H1 (cell line): ENCODE data around the gene SEC22C. TPM values are rescaled to one million over a fixed set of nuclear protein-coding genes. Genes with fewer than 3 reads are reported as not detected.

Experiments used
- CTCF ChIA-PET: fragments of 300-600 bp; sonication (Branson Sonifier 250); formaldehyde crosslinking; loops from one replicate; lab custom pipeline; 2021; ENCODE audit not compliant: partially characterized antibody; lab: Charles Lee
- POLR2A ChIA-PET: fragments of 300-600 bp; sonication (Branson Sonifier 250); formaldehyde crosslinking; loops from one replicate; lab custom pipeline; 2021; ENCODE audit warnings: inconsistent platforms; ENCODE audit not compliant: partially characterized antibody; lab: Charles Lee
- DNase-seq, 2 experiments: peaks; one replicate each; pipeline versions ENCODE4 v3.0.0 to v3.0.0-alpha.2; 2010 to 2022; ENCODE audit warnings: low spot score in 2 of 2, low read depth in 1 of 2, mixed read lengths in 1 of 2
- FAIRE-seq: peaks from 2 replicates; lab custom pipeline; 2011; peaks lifted over from hg19 to GRCh38; lab: Jason Lieb, UNC
- H2AFZ ChIP-seq: 2 replicates; pipeline ENCODE4 v1.8.1; 2012; ENCODE audit warnings: low read length, inconsistent platforms
- H2AK5ac ChIP-seq: 2 replicates; pipeline ENCODE4 v1.6.1; 2013; ENCODE audit warnings: low read depth, low read length
- H2BK120ac ChIP-seq: replicated peaks from 2 replicates; pipeline ENCODE3; 2013; ENCODE audit warnings: low read depth, low read length, inconsistent platforms
- H2BK12ac ChIP-seq: 2 replicates; pipeline ENCODE4 v1.6.1; 2013; ENCODE audit warnings: low read depth, low read length
- H2BK15ac ChIP-seq: 2 replicates; pipeline ENCODE4 v1.6.1; 2013; ENCODE audit warnings: low read length
- H2BK20ac ChIP-seq: 2 replicates; pipeline ENCODE4 v1.6.1; 2013; ENCODE audit warnings: low read length
- H2BK5ac ChIP-seq: 2 replicates; pipeline ENCODE4 v1.6.1; 2013; ENCODE audit warnings: low read depth, low read length
- H3K14ac ChIP-seq: 2 replicates; pipeline ENCODE4 v1.6.1; 2013; ENCODE audit warnings: inconsistent platforms; ENCODE audit not compliant: insufficient read length
- H3K18ac ChIP-seq: 2 replicates; pipeline ENCODE4 v1.6.1; 2013; ENCODE audit warnings: low read length; ENCODE audit errors: extremely low read depth
- H3K23ac ChIP-seq: 2 replicates; pipeline ENCODE4 v1.6.1; 2013; ENCODE audit warnings: inconsistent platforms; ENCODE audit not compliant: insufficient read length
- H3K23me2 ChIP-seq: 2 replicates; pipeline ENCODE4 v1.6.1; 2013; ENCODE audit warnings: low read depth, low read length
- H3K27ac ChIP-seq: 2 replicates; pipeline ENCODE4 v1.6.1; 2011; ENCODE audit warnings: low read depth, low read length, inconsistent platforms
- H3K27me3 ChIP-seq, 4 experiments: replicated peaks in 1 of 4; 1 replicate in 1 of 4; 2 replicates in 3 of 4; pipeline versions ENCODE4 v1.6.1 to v1.8.1; 2011 to 2013; ENCODE audit warnings: low read length in 3 of 4, mild to moderate bottlenecking in 3 of 4, inconsistent platforms in 2 of 4, mixed read lengths in 2 of 4, moderate library complexity in 1 of 4; ENCODE audit not compliant: control insufficient read depth in 3 of 4, insufficient read depth in 3 of 4; ENCODE audit errors: extremely low read depth in 1 of 4
- H3K36me3 ChIP-seq, 4 experiments: 2 replicates each; pipeline versions ENCODE4 v1.6.1 to v1.8.1; 2011 to 2013; ENCODE audit warnings: mild to moderate bottlenecking in 4 of 4, low read length in 3 of 4, moderate library complexity in 2 of 4, control low read depth in 1 of 4, inconsistent platforms in 1 of 4; ENCODE audit not compliant: insufficient read depth in 4 of 4, control insufficient read depth in 2 of 4
- H3K4ac ChIP-seq: replicated peaks from 2 replicates; pipeline ENCODE3; 2013; ENCODE audit warnings: low read length, low read depth, mixed read lengths, inconsistent platforms; ENCODE audit not compliant: insufficient read length
- H3K4me1 ChIP-seq, 4 experiments: replicated peaks in 1 of 4; 1 replicate in 1 of 4; 2 replicates in 3 of 4; pipeline versions ENCODE4 v1.6.1 to v1.8.1; 2011 to 2013; ENCODE audit warnings: low read length in 3 of 4, inconsistent platforms in 2 of 4, mixed read lengths in 1 of 4; ENCODE audit not compliant: insufficient read depth in 4 of 4, control insufficient read depth in 3 of 4
- H3K4me2 ChIP-seq, 2 experiments: 2 replicates each; pipeline versions ENCODE4 v1.6.1 to v1.8.1; 2011 to 2013; ENCODE audit warnings: low read depth in 2 of 2, low read length in 2 of 2, control low read depth in 1 of 2, inconsistent platforms in 1 of 2, mild to moderate bottlenecking in 1 of 2; ENCODE audit not compliant: insufficient read depth in 1 of 2
- H3K4me3 ChIP-seq, 4 experiments: fragments of 200-600, 300-600 bp in 1 of 4; sonication (generic), shearing (Covaris generic), sonication (Bioruptor Twin) in 1 of 4; 2 replicates each; pipeline versions ENCODE4 v1.5.1 to v1.8.1; 2011 to 2016; ENCODE audit warnings: low read length in 4 of 4, low read depth in 3 of 4, control low read depth in 2 of 4, inconsistent platforms in 2 of 4, mild to moderate bottlenecking in 2 of 4, mixed read lengths in 1 of 4, moderate library complexity in 1 of 4; ENCODE audit not compliant: insufficient read depth in 2 of 4; ENCODE audit errors: extremely low read depth in 1 of 4
- H3K56ac ChIP-seq: replicated peaks from 2 replicates; pipeline ENCODE3; 2013; ENCODE audit warnings: low read depth, mild to moderate bottlenecking, mixed read lengths, low read length, inconsistent platforms; ENCODE audit not compliant: insufficient read length
- H3K79me1 ChIP-seq: 2 replicates; pipeline ENCODE4 v1.6.1; 2013; ENCODE audit warnings: low read depth, low read length, control low read depth
- H3K79me2 ChIP-seq, 2 experiments: 2 replicates each; pipeline versions ENCODE4 v1.6.1 to v1.8.1; 2012 to 2013; ENCODE audit warnings: low read length in 2 of 2, mild to moderate bottlenecking in 2 of 2, inconsistent platforms in 1 of 2; ENCODE audit not compliant: insufficient read depth in 2 of 2, control insufficient read depth in 1 of 2
- H3K9ac ChIP-seq, 4 experiments: replicated peaks in 1 of 4; 1 replicate in 1 of 4; 2 replicates in 3 of 4; pipeline versions ENCODE4 v1.6.1 to v1.8.1; 2011 to 2013; ENCODE audit warnings: low read depth in 3 of 4, low read length in 3 of 4, control low read depth in 2 of 4, mild to moderate bottlenecking in 2 of 4, moderate library complexity in 2 of 4, inconsistent platforms in 1 of 4; ENCODE audit errors: extremely low read depth in 1 of 4
- H3K9me3 ChIP-seq, 2 experiments: 2 replicates each; pipeline versions ENCODE4 v1.6.1 to v1.8.1; 2012 to 2013; ENCODE audit warnings: mild to moderate bottlenecking in 2 of 2, moderate library complexity in 2 of 2, control low read depth in 1 of 2, inconsistent platforms in 1 of 2, low read depth in 1 of 2, low read length in 1 of 2, mixed read lengths in 1 of 2; ENCODE audit not compliant: insufficient read depth in 2 of 2
- H4K20me1 ChIP-seq, 2 experiments: replicated peaks in 1 of 2; 2 replicates each; pipeline versions ENCODE3 to v1.8.1; 2011 to 2013; ENCODE audit warnings: inconsistent platforms in 2 of 2, low read length in 2 of 2, mild to moderate bottlenecking in 1 of 2; ENCODE audit not compliant: insufficient read depth in 2 of 2, control insufficient read depth in 1 of 2
- H4K5ac ChIP-seq: 2 replicates; pipeline ENCODE4 v1.6.1; 2013; ENCODE audit warnings: low read length, low read depth, mixed read lengths, inconsistent platforms; ENCODE audit not compliant: insufficient read length
- H4K8ac ChIP-seq: 2 replicates; pipeline ENCODE4 v1.8.0; 2013; ENCODE audit warnings: mild to moderate bottlenecking, moderate library complexity, low read length, inconsistent platforms; ENCODE audit not compliant: insufficient read depth; ENCODE audit errors: extremely low read depth
- H4K91ac ChIP-seq: replicated peaks from 2 replicates; pipeline ENCODE3; 2013; ENCODE audit warnings: low read length, mixed read lengths, inconsistent platforms; ENCODE audit not compliant: insufficient read length
- GABPA ChIP-seq: IDR thresholded peaks from 2 replicates; pipeline ENCODE4 v1.6.1; 2011; ENCODE audit warnings: mild to moderate bottlenecking, low read length, moderate library complexity, borderline replicate concordance; ENCODE audit not compliant: insufficient read depth
- SAP30 ChIP-seq: fragments of 300-600 bp; sonication (generic); IDR thresholded peaks from 2 replicates; pipeline ENCODE4 v1.7.1; 2012; ENCODE audit warnings: low read length, moderate library complexity, mild to moderate bottlenecking, inconsistent platforms; ENCODE audit not compliant: insufficient read depth, insufficient replicate concordance
- WGBS, 2 experiments: shearing (Covaris generic) in 1 of 2; methylation state at CpG; one replicate each; pipeline versions ENCODE4 v1.1.6 to v1.1.7; 2013 to 2015; ENCODE audit warnings: low lambda C conversion rate in 2 of 2, mixed read lengths in 2 of 2, inconsistent platforms in 1 of 2, low coverage in 1 of 2, missing lambda C conversion rate in 1 of 2; ENCODE audit not compliant: insufficient replicate concordance in 2 of 2, insufficient coverage in 1 of 2, insufficient read length in 1 of 2; ENCODE audit errors: extremely low coverage in 1 of 2, missing lambda C conversion rate in 1 of 2; 5-methylcytosine and 5-hydroxymethylcytosine counted together
- polyA plus RNA-seq, 7 experiments: library from polyadenylated mRNA; depleted of rRNA in 3 of 7; stranded (reverse) in 5 of 7; unstranded in 2 of 7; fragments of >200 nt in 5 of 7; fragments of 200-250 nt in 2 of 7; gene quantifications; 1 replicate in 5 of 7; 2 replicates in 1 of 7; 4 replicates in 1 of 7; pipeline versions ENCODE4 v1.2.1 to v1.2.3, GENCODE V29; 2011 to 2013; ENCODE audit warnings: missing spikeins in 2 of 7, mixed read lengths in 2 of 7
- total RNA-seq: library from RNA; stranded (reverse); fragmentation: NEBNext Ultra II Directional; extraction: Animal tissue kit (Norgen Biotek cat#: 25700); gene quantifications from 2 replicates; pipeline ENCODE4 v1.2.1, GENCODE V29; 2021

SEC22C gene
- total and polyA plus RNA-seq, 2 of the 8 experiments (the other 6 are each of a cell fraction or from before 2014, with no cell fraction given): 23.4 to 38.3 TPM

- Histone ChIP-seq H3K27me3 (no peaks in the 10 kb centered on the region), H2BK5ac (peak overlapping the region; percentile 73), H3K27ac (peak overlapping the region; percentile 45; the same call in 1 of the 2 replicates), H3K4ac (no peak overlapping the region), H4K91ac (no peak overlapping the region), H2BK12ac (no peak overlapping the region; the same call in 1 of the 2 replicates), H3K4me2 (peak overlapping the region; percentile 67 to 79), H3K79me1 (no peaks in the 10 kb centered on the region), H2AK5ac (no peak overlapping the region), H3K14ac (no peak overlapping the region), H3K9ac (peak overlapping the region; percentile 58 to 79 (median 69)), H3K23me2 (no peaks in the 10 kb centered on the region; the same call in 1 of the 2 replicates), H3K9me3 (no peaks in the 10 kb centered on the region), H2BK120ac (no peak overlapping the region), H3K56ac (peak overlapping the region; percentile 49), H4K5ac (no peak overlapping the region)
- POLR2A ChIA-PET: interaction anchor here (0.6 to 6.0 kb wide), 15 partner anchors 9 to 365 kb away, joined by 3 to 66 read pairs (median 3); partner anchors contain the start of genes NKTR and SEC22C
- no peak for DNase-seq
- TF ChIP-seq SAP30 (peak; percentile 28), GABPA (no peak)
- TF ChIP-seq, all 59 proteins: peak for 1
- H4K20me1 ChIP-seq: no peaks in the 10 kb centered on the region
- H3K18ac ChIP-seq: no peak overlapping the region
- FAIRE-seq: no peak
- H2BK20ac ChIP-seq: no peak overlapping the region
- peaks cover 6 to 16% (median 11%) of the 10 kb centered on the region in 4 experiments; a peak in 6 of 7 replicates for H3K4me1 ChIP-seq
- H4K8ac ChIP-seq: peak overlapping the region; percentile 39
- H3K4me3 ChIP-seq: peak overlapping the region; percentile 58 to 76 (median 71)
- WGBS, 2 experiments: 15% methylated on average over 20 of the region's 44 CpGs; no CpG with 5 or more reads in 1 of the 2 experiments
- no peak overlapping the region for H2AFZ ChIP-seq
- H3K23ac ChIP-seq: no peak overlapping the region
- no peak overlapping the region for H2BK15ac ChIP-seq
- H3K79me2 ChIP-seq: peaks cover 4 to 27% of the 10 kb centered on the region in 2 experiments; a peak in 2 of 4 replicates
- CTCF ChIA-PET: interaction anchor here (0.9 to 2.3 kb wide), 4 partner anchors 10 to 154 kb away, joined by 3 to 7 read pairs (median 3); partner anchors contain the start of gene NKTR
- H3K36me3 ChIP-seq: peaks cover 0 to 32% (median under 1%) of the 10 kb centered on the region in 4 experiments; a peak in 3 of 8 replicates
Observed at GRCh38 chr3:42590989-42591756, 9.4 kb upstream of the SEC22C start.
